GM19397 (cell line): Measurements from ENCODE around the gene FAM83B.
"Not testable (repeated sequence)": the region's sequence is repeated elsewhere in the genome, so short reads cannot be mapped to it uniquely, and the experiment has no call there.

Experiments used
- ATAC-seq: cut with Tn5 transposase; IDR thresholded peaks from one replicate; pipeline ENCODE4 v1.9.1; 2021; ENCODE audit warnings: mild to moderate bottlenecking, moderate library complexity; ENCODE audit not compliant: unreplicated experiment

The FAM83B gene, protein sequence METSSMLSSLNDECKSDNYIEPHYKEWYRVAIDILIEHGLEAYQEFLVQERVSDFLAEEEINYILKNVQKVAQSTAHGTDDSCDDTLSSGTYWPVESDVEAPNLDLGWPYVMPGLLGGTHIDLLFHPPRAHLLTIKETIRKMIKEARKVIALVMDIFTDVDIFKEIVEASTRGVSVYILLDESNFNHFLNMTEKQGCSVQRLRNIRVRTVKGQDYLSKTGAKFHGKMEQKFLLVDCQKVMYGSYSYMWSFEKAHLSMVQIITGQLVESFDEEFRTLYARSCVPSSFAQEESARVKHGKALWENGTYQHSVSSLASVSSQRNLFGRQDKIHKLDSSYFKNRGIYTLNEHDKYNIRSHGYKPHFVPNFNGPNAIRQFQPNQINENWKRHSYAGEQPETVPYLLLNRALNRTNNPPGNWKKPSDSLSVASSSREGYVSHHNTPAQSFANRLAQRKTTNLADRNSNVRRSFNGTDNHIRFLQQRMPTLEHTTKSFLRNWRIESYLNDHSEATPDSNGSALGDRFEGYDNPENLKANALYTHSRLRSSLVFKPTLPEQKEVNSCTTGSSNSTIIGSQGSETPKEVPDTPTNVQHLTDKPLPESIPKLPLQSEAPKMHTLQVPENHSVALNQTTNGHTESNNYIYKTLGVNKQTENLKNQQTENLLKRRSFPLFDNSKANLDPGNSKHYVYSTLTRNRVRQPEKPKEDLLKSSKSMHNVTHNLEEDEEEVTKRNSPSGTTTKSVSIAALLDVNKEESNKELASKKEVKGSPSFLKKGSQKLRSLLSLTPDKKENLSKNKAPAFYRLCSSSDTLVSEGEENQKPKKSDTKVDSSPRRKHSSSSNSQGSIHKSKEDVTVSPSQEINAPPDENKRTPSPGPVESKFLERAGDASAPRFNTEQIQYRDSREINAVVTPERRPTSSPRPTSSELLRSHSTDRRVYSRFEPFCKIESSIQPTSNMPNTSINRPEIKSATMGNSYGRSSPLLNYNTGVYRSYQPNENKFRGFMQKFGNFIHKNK

DNA sequence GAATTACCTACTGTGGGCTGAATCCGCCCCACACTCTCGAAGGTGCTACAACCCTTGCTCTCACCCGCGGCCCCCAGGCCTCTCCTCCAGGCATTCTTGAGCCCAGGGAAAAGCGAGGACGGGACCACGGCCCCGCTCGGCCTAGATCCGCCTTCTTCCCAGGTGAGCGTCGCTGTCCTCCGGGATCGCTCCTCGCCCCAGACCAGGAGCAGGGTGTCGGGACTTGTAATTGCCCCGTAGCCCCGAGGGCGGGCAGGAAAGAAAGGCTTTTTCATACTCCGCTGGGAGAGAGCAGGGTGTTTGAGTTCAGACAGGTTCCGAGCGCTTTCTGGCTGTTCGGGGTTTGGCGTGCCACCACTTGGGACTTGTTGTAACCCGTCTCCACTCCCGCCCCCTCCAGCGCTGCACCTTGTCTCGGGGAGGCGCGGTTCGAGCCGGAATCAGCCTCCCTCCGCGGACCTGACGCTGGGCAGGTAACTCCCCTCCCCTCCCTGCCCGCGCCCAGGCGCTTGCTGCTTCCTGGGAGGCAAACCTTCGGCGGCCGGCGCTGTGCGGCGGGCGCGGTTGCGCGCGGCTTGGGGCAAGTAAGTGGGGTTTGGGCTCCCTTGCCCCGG lies at the start of gene FAM83B:
Gene FAM83B (plus strand): TSS at position 529 of the 614 bp plus-strand sequence. CDS start 23,476 bp downstream, outside the sequence.
- no peak for ATAC-seq

- not testable (repeated sequence) for ATAC-seq
These were observed 49.7 kb upstream of the FAM83B start for GRCh38 chr6:54796918-54797317.

GRCh38 chr6:54800050-54800600 lies 46.4 kb upstream of the FAM83B start:
- ATAC-seq, result no peak

DNA sequence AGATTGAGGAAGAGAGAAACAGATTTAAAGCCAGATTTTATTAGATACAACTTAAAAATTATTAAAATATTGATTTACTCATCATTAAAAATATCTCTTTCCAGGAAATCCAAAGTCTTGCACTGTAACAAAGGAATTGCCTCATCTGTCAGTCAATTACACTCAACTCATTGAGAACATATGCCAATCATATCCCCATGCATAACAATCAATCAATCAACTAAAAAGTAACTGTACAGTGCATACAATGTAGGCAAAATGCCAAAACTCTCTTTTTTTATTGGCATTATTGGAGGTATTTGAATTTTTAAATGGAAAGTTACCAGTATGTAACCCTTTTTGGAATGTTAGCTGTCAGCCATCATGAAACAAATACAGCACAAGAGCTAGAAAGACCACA lies 45.3 kb upstream of the FAM83B start:
- ATAC-seq, result no peak

- ATAC-seq, result no peak
These were observed 44.9 kb upstream of the FAM83B start for GRCh38 chr6:54801669-54802068.

DNA sequence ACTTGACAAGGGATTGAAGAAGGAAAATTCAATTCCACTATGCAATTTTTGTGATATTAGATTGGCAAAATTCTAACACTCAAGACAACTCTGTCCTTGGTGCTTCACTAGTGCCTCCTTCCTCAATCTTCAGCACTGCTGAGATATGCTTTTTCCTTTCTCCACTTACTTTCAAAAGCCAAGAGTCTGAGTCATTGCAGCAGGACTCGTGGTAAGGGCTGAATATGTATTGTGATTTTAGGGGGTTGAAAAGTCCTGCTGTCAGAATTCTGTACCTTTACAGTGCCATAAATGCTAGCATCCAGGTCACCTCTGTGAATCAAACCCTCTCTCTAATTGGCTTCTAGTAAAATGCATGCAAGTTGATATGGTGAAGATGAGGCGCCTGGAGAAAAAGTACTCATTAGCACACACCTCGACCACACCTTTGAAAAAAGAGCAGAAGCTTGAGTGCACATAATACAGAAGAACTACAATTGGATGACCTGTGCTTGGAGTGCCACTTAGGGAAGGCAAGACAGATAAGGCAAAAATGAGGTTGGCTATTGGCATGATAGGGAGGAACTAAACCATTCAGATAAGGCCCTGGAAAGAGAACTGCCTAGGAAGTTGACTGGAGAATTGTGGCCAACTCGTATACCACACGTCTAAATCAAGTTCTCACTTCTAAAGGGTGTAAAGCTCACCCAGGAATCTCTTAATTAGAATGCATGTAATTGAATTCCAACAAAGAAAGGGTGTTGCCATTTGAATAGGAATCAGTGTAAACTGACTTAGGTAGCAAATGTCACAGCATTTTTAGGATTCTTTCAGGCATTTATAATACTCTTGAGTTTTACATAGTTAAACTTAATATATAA lies 43.6 kb upstream of the FAM83B start:
- ATAC-seq, result no peak

DNA sequence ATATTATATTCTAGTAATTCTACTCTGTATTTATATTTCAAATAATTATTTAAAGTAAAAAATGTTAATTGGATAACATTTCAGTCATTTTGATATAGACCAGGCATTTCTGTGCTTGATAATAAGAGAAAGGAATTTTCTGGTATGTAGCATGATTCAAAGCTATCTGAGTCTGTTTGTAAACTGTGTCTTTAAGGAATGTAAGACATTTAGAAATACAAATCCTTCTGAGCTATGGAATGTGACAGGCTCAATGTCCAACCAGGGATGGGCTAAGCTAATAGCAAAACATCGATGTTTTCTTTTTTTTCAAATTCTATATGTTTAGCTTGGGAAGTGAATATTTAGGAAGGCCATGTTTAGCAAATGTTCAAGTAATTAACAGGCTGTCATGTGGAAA lies 41.5 kb upstream of the FAM83B start:
- no peak for ATAC-seq

- ATAC-seq, result no peak
These were observed 36.4 kb upstream of the FAM83B start for GRCh38 chr6:54810147-54810546.

- no peak for ATAC-seq
These were observed 32.7 kb upstream of the FAM83B start for GRCh38 chr6:54813892-54814291.

- ATAC-seq, result no peak
These were observed 29.3 kb upstream of the FAM83B start for GRCh38 chr6:54817236-54817635.

GRCh38 chr6:54817834-54818233 lies 28.7 kb upstream of the FAM83B start:
- ATAC-seq, result no peak

GRCh38 chr6:54824225-54824624 lies 22.3 kb upstream of the FAM83B start:
- not testable (repeated sequence) for ATAC-seq

DNA sequence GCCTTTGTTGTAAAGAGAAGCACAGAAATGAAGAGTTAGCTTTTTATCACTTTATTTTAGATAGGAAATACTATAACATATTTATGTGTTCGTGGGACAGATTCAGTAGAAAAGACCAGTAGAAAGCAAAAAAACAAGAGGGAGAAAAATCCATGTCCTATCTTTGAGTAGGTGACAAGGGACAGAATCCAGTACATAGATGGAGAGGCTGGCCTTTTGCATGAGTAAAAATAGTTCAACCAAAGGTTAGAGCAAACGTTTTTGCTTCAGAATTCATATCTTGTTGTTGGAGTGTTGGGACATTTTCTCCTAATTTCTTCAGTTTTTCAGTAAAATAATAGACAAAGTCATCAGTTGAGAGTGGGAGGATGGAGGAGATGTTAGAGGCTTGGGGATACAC lies 19.6 kb upstream of the FAM83B start:
- no peak for ATAC-seq

DNA sequence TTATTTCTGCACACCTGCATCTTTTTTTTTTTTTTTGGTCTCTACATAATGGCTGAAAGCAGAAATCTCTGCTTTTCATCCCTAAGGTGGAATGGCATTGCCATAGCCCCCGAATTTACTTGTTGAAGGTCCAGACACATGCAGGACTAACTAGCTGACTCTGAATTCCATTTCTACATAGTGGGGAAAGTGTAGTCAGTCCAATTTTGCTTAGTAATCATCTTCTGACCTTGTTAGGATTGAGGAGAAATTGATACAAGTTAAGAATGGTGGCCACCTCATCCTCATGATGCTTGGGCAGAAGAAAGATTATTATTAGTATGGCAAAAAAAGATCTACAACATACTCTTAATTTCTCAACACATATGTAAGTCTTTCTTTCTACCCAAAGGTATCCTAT lies 16.4 kb upstream of the FAM83B start:
- no peak for ATAC-seq

DNA sequence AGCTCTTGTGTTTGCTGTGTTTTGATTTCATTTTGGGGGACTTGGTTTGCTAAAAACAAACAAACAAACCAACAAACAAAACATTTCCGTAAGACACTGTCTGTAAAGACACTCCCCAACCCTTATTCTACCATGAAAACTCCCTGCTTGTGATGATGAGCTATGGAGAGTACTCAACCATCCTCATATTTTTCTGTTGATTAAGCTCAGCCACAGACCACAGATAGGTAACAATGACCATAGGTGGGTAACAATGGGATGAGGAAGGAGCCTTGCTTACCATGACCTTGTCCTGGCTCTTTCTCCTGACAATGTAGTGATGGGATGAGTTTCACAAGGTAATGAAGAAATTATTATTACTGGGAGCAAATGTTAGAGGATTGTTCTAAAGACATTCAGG lies 11.4 kb upstream of the FAM83B start:
- no peak for ATAC-seq

DNA sequence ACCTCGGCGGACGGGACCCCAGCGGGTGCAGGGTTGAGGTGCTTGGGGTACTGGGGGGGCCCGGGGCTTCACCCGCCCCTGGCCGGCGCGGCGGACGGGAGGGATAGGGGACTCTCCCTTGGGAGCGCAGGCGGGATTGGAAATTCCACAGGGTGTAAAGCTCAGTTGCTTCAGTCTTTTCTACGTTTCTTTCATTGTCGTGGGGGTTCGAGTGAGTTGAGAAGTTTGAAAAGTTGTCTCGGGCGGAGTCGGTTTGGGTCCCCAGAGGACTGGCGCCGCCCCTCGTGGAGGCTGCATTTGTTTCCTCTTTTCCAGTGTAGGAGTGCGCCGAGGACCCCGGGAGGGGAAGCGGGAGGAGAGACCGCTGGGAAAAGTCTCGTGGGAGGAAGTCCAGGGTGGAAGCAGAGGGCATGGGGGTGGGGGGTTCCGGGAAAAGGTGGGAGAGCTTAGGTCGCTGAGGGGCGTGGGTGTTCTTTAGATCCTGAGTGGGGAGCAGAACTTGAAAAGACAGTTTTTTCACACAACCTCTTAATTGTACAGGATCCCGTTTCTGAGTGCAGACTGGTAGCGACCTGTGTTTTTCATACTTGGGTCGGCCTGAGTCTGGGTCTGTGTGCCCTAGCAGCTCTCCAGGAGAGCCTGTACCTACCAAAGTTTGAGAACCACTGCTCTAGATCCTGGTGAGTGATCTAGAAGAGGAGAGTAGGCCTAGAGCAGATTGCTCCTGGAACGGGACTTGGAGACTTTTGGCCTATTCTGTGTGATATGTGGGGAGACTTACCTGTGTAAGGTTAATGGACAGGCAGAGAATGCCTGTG lies 495 bp downstream of the FAM83B start:
- no peak for ATAC-seq

DNA sequence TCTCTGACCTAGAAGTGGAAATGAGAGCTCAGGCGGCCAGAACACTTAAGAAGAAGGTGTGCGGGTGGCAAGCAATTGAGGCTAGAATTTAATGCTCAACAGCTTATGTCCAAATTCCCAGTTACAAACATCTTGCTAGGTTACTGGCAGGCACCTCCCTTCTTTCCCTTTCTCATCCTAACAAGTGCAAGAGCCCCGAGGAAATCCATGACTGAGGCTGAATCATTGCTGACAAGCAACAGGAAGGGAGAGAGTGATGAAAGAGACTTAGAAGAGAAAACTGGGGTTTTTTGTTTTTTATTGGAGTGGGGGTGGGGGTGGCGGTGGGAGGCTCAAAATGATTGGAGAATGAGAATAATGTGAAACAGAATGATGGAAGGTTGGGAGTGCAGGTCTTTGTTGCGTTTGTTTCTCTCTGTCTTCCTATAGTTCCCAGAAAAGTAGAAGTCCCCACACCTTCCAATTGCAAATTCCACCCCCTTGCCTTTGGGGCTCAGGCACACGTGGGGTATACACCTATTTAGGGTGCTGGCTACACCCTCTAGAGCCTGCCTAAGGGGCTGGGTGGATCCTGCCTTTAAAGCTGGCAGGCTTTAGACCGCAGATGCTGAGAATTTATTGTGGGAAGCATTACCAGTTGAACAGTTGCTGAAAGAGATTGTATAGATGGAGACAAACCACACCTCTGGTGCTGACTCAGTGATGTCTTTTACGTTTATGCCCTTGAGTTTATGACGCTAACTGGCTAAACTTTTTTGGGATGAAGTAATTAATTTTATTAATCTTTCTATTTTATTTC lies 1.4 kb downstream of the FAM83B start:
- ATAC-seq, result no peak

GRCh38 chr6:54850114-54850513 lies 3.5 kb downstream of the FAM83B start:
- no peak for ATAC-seq
